ENCODE results near the gene TSC22D1. TPM values are rescaled to one million over a fixed set of nuclear protein-coding genes. Genes with fewer than 3 reads are reported as not detected.

The TSC22D1 gene
- total RNA-seq, 2 donors from 2014 or later: 95.9 to 107 TPM

DNA sequence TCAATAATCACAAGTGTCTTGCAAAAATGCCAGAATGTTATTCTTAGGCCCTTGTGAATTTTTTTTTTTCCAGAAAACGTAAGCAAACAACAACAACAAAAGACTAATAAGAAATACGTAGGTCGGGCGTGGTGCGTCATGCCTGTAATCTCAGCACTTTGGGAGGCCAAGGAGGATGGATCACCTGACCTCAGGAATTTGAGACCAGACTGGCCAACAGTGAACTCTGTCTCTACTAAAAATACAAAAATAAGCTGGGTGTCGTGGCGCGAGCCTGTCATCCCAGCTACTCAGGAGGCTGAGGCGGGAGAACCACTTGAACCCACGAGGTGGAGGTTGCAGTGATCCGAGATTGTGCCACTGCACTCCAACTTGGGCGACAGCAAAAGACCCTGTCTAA is 20.9 kb downstream of the TSC22D1 start:
- H3K9me3 ChIP-seq (ENCODE audit: control insufficient read depth, low read length): no peaks in the 10 kb centered on the region
- no peaks in the 10 kb centered on the region for H3K27me3 Mint-ChIP-seq (ENCODE audit: insufficient read depth)
- H3K4me3 Mint-ChIP-seq: no peak overlapping the region
- no peak overlapping the region for H3K27ac ChIP-seq (ENCODE audit: low read depth, low read length)
- WGBS, 2 experiments (ENCODE audit: insufficient coverage in 1 of 2, insufficient read length in 1 of 2): 96% methylated on average over 5 to 11 of the region's 12 CpGs
- H3K4me3 ChIP-seq (ENCODE audit: low read length): no peak overlapping the region
- H3K4me1 Mint-ChIP-seq: peaks cover 2% of the 10 kb centered on the region
- peaks cover 32% of the 10 kb centered on the region for H3K36me3 Mint-ChIP-seq (ENCODE audit: low read depth)
- no peaks in the 10 kb centered on the region for H3K4me1 ChIP-seq (ENCODE audit: control insufficient read depth, insufficient read depth, low read length)
- TF ChIP-seq, protein P1, sequence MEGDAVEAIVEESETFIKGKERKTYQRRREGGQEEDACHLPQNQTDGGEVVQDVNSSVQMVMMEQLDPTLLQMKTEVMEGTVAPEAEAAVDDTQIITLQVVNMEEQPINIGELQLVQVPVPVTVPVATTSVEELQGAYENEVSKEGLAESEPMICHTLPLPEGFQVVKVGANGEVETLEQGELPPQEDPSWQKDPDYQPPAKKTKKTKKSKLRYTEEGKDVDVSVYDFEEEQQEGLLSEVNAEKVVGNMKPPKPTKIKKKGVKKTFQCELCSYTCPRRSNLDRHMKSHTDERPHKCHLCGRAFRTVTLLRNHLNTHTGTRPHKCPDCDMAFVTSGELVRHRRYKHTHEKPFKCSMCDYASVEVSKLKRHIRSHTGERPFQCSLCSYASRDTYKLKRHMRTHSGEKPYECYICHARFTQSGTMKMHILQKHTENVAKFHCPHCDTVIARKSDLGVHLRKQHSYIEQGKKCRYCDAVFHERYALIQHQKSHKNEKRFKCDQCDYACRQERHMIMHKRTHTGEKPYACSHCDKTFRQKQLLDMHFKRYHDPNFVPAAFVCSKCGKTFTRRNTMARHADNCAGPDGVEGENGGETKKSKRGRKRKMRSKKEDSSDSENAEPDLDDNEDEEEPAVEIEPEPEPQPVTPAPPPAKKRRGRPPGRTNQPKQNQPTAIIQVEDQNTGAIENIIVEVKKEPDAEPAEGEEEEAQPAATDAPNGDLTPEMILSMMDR (conservative IDR thresholded peaks at IDR 0.05): no peak
- peaks cover 15% of the 10 kb centered on the region for H3K36me3 ChIP-seq (ENCODE audit: control insufficient read depth, insufficient read depth, low read length)
- DNase-seq: no peak
- H3K27me3 ChIP-seq (ENCODE audit: control insufficient read depth, insufficient read depth, low read length, poor library complexity, severe bottlenecking): no peaks in the 10 kb centered on the region
- H3K9ac ChIP-seq (ENCODE audit: extremely low read depth, low read length, poor library complexity, severe bottlenecking): no peak overlapping the region
- H3K27ac Mint-ChIP-seq: no peak overlapping the region
- H3K9me3 Mint-ChIP-seq: no peaks in the 10 kb centered on the region

DNA sequence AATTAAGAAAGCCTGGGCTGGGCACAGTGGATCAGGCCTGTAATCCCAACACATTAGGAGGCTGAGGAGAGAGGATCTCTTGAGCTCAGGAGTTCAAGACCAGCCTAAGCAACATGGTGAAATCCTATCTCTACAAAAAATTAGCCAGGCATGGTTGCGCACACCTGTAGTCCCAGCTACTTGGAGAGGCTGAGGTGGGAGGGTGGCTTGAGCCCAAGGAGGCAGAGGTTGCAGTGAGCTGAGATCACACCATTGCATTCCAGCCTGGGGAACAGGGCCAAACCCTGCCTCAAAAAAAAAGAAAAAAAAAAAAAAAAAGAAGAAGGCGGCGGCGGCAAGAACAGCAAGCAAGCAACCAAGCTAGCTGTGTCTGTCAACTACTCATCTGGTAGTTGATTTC is 26.7 kb downstream of the TSC22D1 start:
- Mint-ChIP-seq H3K27me3 (ENCODE audit: insufficient read depth) (no peaks in the 10 kb centered on the region), H3K27ac (no peak overlapping the region), H3K36me3 (ENCODE audit: low read depth) (peaks cover 17% of the 10 kb centered on the region), H3K4me1 (no peaks in the 10 kb centered on the region), H3K9me3 (no peaks in the 10 kb centered on the region), H3K4me3 (no peak overlapping the region)
- Histone ChIP-seq H3K9me3 (ENCODE audit: control insufficient read depth, low read length) (no peaks in the 10 kb centered on the region), H3K27me3 (ENCODE audit: control insufficient read depth, insufficient read depth, low read length, poor library complexity, severe bottlenecking) (no peaks in the 10 kb centered on the region), H3K4me1 (ENCODE audit: control insufficient read depth, insufficient read depth, low read length) (no peaks in the 10 kb centered on the region), H3K36me3 (ENCODE audit: control insufficient read depth, insufficient read depth, low read length) (peaks cover 13% of the 10 kb centered on the region), H3K27ac (ENCODE audit: low read depth, low read length) (no peak overlapping the region), H3K9ac (ENCODE audit: extremely low read depth, low read length, poor library complexity, severe bottlenecking) (no peak overlapping the region), H3K4me3 (ENCODE audit: low read length) (no peak overlapping the region)
- WGBS, 2 experiments (ENCODE audit: insufficient coverage in 1 of 2, insufficient read length in 1 of 2): 97% methylated on average over 3 of the region's 4 CpGs; no CpG with 5 or more reads in 1 of the 2 experiments
- TF ChIP-seq, protein P1 (conservative IDR thresholded peaks at IDR 0.05): no peak
- no peak for DNase-seq

DNA sequence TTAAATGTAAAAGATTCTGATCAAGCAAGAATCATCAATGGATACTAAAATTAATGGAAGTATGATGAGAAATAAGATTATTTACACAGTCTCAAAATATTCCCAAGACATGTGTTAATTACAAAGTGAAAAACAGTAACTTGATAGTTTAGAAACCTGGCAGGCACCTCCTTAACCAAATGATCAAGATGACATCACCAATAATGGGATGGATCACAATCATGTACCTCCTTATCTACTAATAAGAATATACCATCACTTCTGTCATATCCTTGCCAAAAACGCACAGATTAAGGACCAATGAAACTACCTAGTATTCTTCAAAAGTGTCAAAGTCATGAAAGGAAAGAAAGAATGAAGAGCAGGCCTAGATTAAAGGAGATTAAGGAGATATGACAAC is 30.0 kb downstream of the TSC22D1 start:
- 90% methylated on average over 1 of the region's 1 CpG; no CpG with 5 or more reads in 1 of the 2 experiments for WGBS, 2 experiments (ENCODE audit: insufficient coverage in 1 of 2, insufficient read length in 1 of 2)
- Histone ChIP-seq H3K9ac (ENCODE audit: extremely low read depth, low read length, poor library complexity, severe bottlenecking) (no peak overlapping the region), H3K4me1 (ENCODE audit: control insufficient read depth, insufficient read depth, low read length) (peaks cover 6% of the 10 kb centered on the region), H3K36me3 (ENCODE audit: control insufficient read depth, insufficient read depth, low read length) (peaks cover 4% of the 10 kb centered on the region), H3K27me3 (ENCODE audit: control insufficient read depth, insufficient read depth, low read length, poor library complexity, severe bottlenecking) (no peaks in the 10 kb centered on the region), H3K4me3 (ENCODE audit: low read length) (no peak overlapping the region), H3K9me3 (ENCODE audit: control insufficient read depth, low read length) (no peaks in the 10 kb centered on the region), H3K27ac (ENCODE audit: low read depth, low read length) (no peak overlapping the region)
- H3K27me3 Mint-ChIP-seq (ENCODE audit: insufficient read depth): no peaks in the 10 kb centered on the region
- H3K36me3 Mint-ChIP-seq (ENCODE audit: low read depth): peaks cover 10% of the 10 kb centered on the region
- no peak overlapping the region for H3K27ac Mint-ChIP-seq
- TF ChIP-seq, protein P1 (conservative IDR thresholded peaks at IDR 0.05): no peak
- H3K9me3 Mint-ChIP-seq: no peaks in the 10 kb centered on the region
- H3K4me1 Mint-ChIP-seq: peaks cover 12% of the 10 kb centered on the region
- H3K4me3 Mint-ChIP-seq: no peak overlapping the region
- DNase-seq: no peak
